Ovary (tissue), 9 donors: ENCODE data around the gene HSDL2. TPM values are rescaled to one million over a fixed set of nuclear protein-coding genes. Genes with fewer than 3 reads are reported as not detected.
"Not testable (repeated sequence)": the region's sequence is repeated elsewhere in the genome, so short reads cannot be mapped to it uniquely, and the experiment has no call there.

Source experiments
- DNase-seq, 5 donors: peaks; one replicate each; pipeline ENCODE4 v3.0.0-alpha.2; 2019 to 2020
- H3K27ac ChIP-seq, 2 donors: fragments of 200-600 bp; one replicate each; pipeline versions ENCODE4 v1.5.1 to v1.8.0; 2019 to 2022
- H3K27me3 ChIP-seq: fragments of 200-600 bp; one replicate; pipeline ENCODE4 v1.8.0; 2022
- H3K36me3 ChIP-seq: fragments of 200-600 bp; sonication (generic); one replicate; pipeline ENCODE4 v1.5.1; 2019
- H3K4me1 ChIP-seq: one replicate; pipeline ENCODE4 v1.8.1; 2013; ENCODE audit warnings: mild to moderate bottlenecking, moderate library complexity; ENCODE audit not compliant: insufficient read depth
- H3K4me3 ChIP-seq: fragments of 200-600 bp; sonication (generic); one replicate; pipeline ENCODE4 v1.5.1; 2017
- H3K9me3 ChIP-seq, 2 donors: fragments of 200-600 bp in 1 of 2; sonication (generic) in 1 of 2; one replicate each; pipeline versions ENCODE4 v1.5.1 to v1.8.1; 2013 to 2019; ENCODE audit warnings: mild to moderate bottlenecking in 1 of 2, moderate library complexity in 1 of 2
- EP300 ChIP-seq: sonication (generic); formaldehyde crosslinking; IDR thresholded peaks from one replicate; pipeline ENCODE4 v1.6.1; 2017; ENCODE audit warnings: antibody characterized with exemption
- POLR2A ChIP-seq: fragments of 450-650 bp; IDR thresholded peaks from one replicate; pipeline ENCODE4 v1.6.1; 2017; ENCODE audit warnings: antibody characterized with exemption, mild to moderate bottlenecking, moderate library complexity
- WGBS, 3 donors: extraction: QIAGEN DNeasy Blood & Tissue Kit in 1 of 3; methylation state at CpG; one replicate each; pipeline versions ENCODE4 v1.1.5 to v1.1.7; 2013 to 2017; 5-methylcytosine and 5-hydroxymethylcytosine counted together
- intact Hi-C, 4 donors: fragments of 100-400 bp; cut with DNase I; formaldehyde crosslinking; loops; one replicate each; pipeline versions ENCODE4 v1.11.0 to v1.15.1; 2022 to 2023
- polyA plus RNA-seq, 2 donors: library from polyadenylated mRNA; stranded (reverse); fragments of 200-250 nt in 1 of 2; fragments of 350-450 nt in 1 of 2; fragmentation: Illumina TruSeq in 1 of 2; extraction: RNeasy Lipid Tissue Mini Kit (QIAGEN cat#74804) in 1 of 2; gene quantifications; one replicate each; pipeline ENCODE4 v1.2.3, GENCODE V29; 2013 to 2014
- total RNA-seq, 7 donors: library from RNA; depleted of rRNA in 2 of 7; stranded (reverse); fragments of >200 nt in 2 of 7; fragmentation: NEBNext Ultra II Directional in 3 of 7; extraction: Animal tissue kit (Norgen Biotek cat#: 25700) in 3 of 7; gene quantifications; one replicate each; pipeline versions ENCODE4 v1.1.0 to v1.2.4, GENCODE V29; 2016 to 2023
- TF ChIP-seq, protein P1 (sequence below), 3 donors: fragments of 450-650 bp in 2 of 3; fragments of 200-600 bp in 1 of 3; IDR thresholded peaks; one replicate each; pipeline versions ENCODE4 v1.5.1 to v1.8.0; 2016 to 2022; ENCODE audit warnings: antibody characterized with exemption in 3 of 3, mild to moderate bottlenecking in 1 of 3
- donor health status: DM: no; HTN: no; CAD: no; lungs with moderate emphysema.
- donor health status: DM: no; HTN: no; CAD: no.
- donor health status: Bipolar disorder and iron deficiency.
- donor health status: DM: yes; HTN: yes; CAD: no.
- donor health status: DM: no; HTN: no; CAD: no.
- donor health status: DM: yes; HTN: yes; CAD: no.

HSDL2 gene
- total and polyA plus RNA-seq, 9 donors, result 44.8 to 79.9 (median 66.1) TPM

DNA sequence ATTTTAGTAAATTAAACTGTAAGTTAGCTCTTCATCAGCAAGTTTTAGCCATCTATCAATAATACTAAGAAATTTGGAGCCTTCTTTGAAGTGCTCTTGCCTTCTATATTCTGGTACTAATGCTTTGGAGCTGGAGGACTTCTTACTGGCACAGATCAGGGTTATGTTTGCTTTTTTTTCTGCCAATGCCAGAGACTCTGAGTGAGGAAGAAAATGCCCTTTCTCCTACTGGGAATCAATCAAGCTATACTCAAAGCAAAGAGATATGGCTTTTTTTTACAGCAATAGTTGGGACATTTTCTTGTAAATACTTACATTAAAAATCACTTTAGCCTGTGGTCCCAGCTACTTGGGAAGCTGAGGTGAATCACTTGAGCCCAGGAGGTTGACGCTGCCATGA lies 4.3 kb downstream of the HSDL2 start:
- WGBS, 3 donors, result 8 to 38% (median 8%) methylated on average over 1 of the region's 1 CpG
- no peak for DNase-seq
- no peak for TF ChIP-seq POLR2A
- TF ChIP-seq, protein P1, sequence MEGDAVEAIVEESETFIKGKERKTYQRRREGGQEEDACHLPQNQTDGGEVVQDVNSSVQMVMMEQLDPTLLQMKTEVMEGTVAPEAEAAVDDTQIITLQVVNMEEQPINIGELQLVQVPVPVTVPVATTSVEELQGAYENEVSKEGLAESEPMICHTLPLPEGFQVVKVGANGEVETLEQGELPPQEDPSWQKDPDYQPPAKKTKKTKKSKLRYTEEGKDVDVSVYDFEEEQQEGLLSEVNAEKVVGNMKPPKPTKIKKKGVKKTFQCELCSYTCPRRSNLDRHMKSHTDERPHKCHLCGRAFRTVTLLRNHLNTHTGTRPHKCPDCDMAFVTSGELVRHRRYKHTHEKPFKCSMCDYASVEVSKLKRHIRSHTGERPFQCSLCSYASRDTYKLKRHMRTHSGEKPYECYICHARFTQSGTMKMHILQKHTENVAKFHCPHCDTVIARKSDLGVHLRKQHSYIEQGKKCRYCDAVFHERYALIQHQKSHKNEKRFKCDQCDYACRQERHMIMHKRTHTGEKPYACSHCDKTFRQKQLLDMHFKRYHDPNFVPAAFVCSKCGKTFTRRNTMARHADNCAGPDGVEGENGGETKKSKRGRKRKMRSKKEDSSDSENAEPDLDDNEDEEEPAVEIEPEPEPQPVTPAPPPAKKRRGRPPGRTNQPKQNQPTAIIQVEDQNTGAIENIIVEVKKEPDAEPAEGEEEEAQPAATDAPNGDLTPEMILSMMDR (IDR thresholded peaks at IDR 0.05), result no peak
- no peak for TF ChIP-seq EP300
- peak overlapping the region in 1 of 2 donors; percentile 52 for H3K27ac ChIP-seq
- intact Hi-C loops, result loop anchor here in 1 of 4 donors (10.0 kb wide), 1 partner anchor 101 kb away; the partner anchor contains the start of gene KIAA1958
- peaks cover 18% of the 10 kb centered on the region for H3K4me1 ChIP-seq
- H3K9me3 ChIP-seq, result no peaks in the 10 kb centered on the region
- H3K4me3 ChIP-seq, result no peak overlapping the region
- no peaks in the 10 kb centered on the region for H3K27me3 ChIP-seq
- no peaks in the 10 kb centered on the region for H3K36me3 ChIP-seq

DNA sequence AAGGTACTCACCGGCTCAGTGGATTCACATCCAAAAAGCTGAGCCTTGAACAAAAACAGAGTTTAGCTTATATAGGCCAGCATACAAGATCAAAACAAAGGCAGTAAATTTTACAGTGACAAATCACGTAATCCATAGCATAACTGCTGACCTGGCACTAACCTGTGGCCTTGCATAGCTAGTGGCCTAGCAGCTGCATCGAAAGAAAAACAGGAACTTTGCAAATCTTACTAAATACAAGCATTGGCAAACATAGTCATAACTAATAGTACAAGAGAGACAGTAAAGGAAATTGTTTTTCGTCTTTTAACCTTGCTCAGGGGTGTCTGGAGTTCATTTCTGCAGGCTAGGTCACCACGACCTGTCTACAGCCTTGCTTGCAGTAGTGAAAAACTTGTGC lies 4.8 kb downstream of the HSDL2 start:
- Histone ChIP-seq H3K36me3 (no peaks in the 10 kb centered on the region), H3K4me1 (peaks cover 18% of the 10 kb centered on the region), H3K4me3 (no peak overlapping the region), H3K9me3 (no peaks in the 10 kb centered on the region), H3K27ac (peak overlapping the region in 1 of 2 donors; percentile 52), H3K27me3 (no peaks in the 10 kb centered on the region)
- intact Hi-C loops, result loop anchor here in 1 of 4 donors (10.0 kb wide), 1 partner anchor 100 kb away; the partner anchor contains the start of gene KIAA1958
- no peak for TF ChIP-seq POLR2A
- TF ChIP-seq, protein P1 (IDR thresholded peaks at IDR 0.05), result no peak
- TF ChIP-seq EP300, result no peak
- DNase-seq, result peak in 1 of 5 donors; percentile 40
- WGBS, 3 donors, result 6 to 16% (median 8%) methylated on average over 5 of the region's 5 CpGs

DNA sequence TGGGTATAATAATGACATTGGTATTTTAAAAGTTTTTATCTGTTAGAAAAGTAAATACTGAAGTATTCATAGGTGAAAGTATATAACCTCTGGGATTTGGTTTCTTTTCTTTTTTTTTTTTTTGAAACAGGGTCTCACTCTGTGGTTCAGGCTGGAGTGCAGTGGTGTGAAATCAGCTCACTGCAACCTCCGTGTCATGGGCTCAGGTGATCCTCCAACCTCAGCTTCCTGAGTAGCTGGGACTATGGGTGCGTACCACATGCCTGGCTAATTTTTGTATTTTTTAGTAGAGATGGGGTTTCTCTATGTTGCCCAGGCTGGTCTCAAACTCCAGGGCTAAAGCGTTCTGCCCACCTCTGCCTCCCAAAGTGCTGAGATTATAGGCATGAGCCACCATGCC lies 7.2 kb downstream of the HSDL2 start:
- no peaks in the 10 kb centered on the region for H3K36me3 ChIP-seq
- 90 to 99% (median 97%) methylated on average over 3 of the region's 3 CpGs for WGBS, 3 donors
- H3K4me3 ChIP-seq, result no peak overlapping the region
- H3K9me3 ChIP-seq, result no peaks in the 10 kb centered on the region
- no peaks in the 10 kb centered on the region for H3K27me3 ChIP-seq
- no peak for DNase-seq
- TF ChIP-seq EP300 (no peak), POLR2A (no peak)
- TF ChIP-seq, protein P1 (IDR thresholded peaks at IDR 0.05), result no peak
- peaks cover 16% of the 10 kb centered on the region for H3K4me1 ChIP-seq
- intact Hi-C loops, result loop anchor here in 1 of 4 donors (10.0 kb wide), 1 partner anchor 98 kb away; the partner anchor contains the start of gene KIAA1958
- H3K27ac ChIP-seq, result no peak overlapping the region

DNA sequence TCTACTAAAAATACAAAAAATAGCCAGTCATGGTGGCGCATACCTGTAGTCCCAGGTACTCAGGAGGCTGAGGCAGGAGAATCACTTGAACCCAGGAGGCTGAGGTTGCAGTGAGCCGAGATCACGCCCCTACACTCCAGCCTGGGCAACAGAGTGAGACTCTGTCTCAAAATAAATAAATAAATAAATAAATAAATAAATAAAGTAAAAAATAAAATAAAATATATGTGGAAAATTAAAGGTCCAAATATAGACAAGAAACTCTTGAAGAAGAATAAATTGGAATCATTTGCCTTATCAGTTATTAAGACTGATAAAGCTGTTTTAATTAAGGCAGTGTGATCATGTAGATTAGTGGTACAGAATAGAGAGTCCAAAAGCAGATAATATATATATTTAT lies 10.0 kb downstream of the HSDL2 start:
- H3K4me1 ChIP-seq, H3K4me3 ChIP-seq, H3K27ac ChIP-seq, H3K36me3 ChIP-seq, H3K9me3 ChIP-seq, DNase-seq, H3K27me3 ChIP-seq: not testable (repeated sequence)
- WGBS, 3 donors, result 94 to 99% (median 98%) methylated on average over 3 of the region's 3 CpGs
- intact Hi-C loops, result loop anchor here in 1 of 4 donors (10.0 kb wide), 1 partner anchor 95 kb away; the partner anchor contains the start of gene KIAA1958

DNA sequence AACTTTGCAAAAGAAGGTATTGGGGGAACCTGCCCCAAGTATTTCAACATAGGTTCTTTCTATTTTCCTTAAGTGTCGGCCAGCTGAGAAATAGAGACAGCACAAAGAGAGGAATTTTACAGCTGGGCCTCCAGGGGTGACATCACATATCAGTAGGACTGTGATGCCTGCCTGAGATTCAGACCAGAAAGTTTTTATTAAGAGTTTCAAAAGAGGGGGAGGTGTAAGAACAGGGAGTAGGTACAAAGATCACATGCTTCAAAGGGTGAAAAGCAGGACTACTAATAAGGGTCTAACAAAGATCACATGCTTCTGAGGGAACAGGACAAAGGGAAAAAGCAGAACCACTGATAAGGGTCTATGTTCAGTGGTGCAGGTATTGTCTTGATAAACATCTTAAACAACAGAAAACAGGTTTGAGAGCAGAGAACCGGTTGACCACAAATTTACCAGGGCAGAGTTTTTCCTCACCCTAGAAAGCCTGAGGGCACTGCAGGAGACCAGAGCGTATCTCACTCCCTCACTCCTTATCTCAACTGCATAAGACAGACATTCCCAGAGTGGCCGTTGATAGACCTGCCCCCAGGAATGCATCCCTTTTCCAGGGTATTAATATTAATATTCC lies 12.1 kb downstream of the HSDL2 start:
- H3K4me1 ChIP-seq, intact Hi-C loops, H3K27me3 ChIP-seq, H3K36me3 ChIP-seq, DNase-seq, H3K4me3 ChIP-seq, H3K27ac ChIP-seq, H3K9me3 ChIP-seq: not testable (repeated sequence)
- WGBS, 3 donors, result 77 to 83% (median 79%) methylated on average over 4 of the region's 4 CpGs

DNA sequence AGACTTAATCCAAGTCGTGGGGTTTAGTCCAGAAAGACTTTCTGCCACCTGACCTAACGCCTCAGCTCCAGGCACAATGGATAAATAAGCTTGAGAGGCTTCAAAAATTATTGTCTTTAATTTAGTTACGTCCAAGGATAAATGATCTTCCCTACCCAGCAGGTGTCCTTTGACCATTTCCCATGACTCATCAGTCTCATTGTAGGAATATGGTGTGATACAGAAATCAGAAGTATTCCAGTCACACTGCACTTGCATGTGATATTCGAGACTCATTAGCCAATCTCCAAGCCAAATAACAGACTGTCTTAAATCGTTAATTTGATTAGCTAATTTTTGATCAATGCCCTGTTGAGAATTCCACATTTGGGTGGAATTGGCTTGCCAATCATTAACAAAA lies 13.2 kb downstream of the HSDL2 start:
- intact Hi-C loops, result not testable (repeated sequence)

More for the DNA sequence above, 13.2 kb downstream of the HSDL2 start:
- H3K36me3 ChIP-seq, H3K27me3 ChIP-seq, H3K27ac ChIP-seq, DNase-seq, H3K4me3 ChIP-seq, H3K9me3 ChIP-seq, H3K4me1 ChIP-seq: not testable (repeated sequence)
- WGBS, 3 donors, result 87 to 95% (median 90%) methylated on average over 5 of the region's 5 CpGs
